Panc1 (cell line): ENCODE data around the gene ADAMTS7.

ENCODE experiments used
- POLR2AphosphoS5 ChIP-seq: IDR thresholded peaks from 2 replicates; pipeline ENCODE4 v1.6.1; 2012; ENCODE audit warnings: mild to moderate bottlenecking, low read depth, low read length, moderate library complexity
- SIN3A ChIP-seq: IDR thresholded peaks from 2 replicates; pipeline ENCODE4 v1.6.1; 2012; ENCODE audit warnings: low read depth, mild to moderate bottlenecking, low read length, moderate library complexity, borderline replicate concordance; ENCODE audit not compliant: insufficient read depth
- TCF7L2 ChIP-seq: IDR thresholded peaks from 2 replicates; pipeline ENCODE4 v1.6.1; 2011; ENCODE audit warnings: mild to moderate bottlenecking, low read depth, low read length, inconsistent platforms
- TF ChIP-seq, protein P1 (sequence below): fragments of 450-650 bp; IDR thresholded peaks from 2 replicates; pipeline ENCODE4 v1.5.1; 2017; ENCODE audit warnings: mild to moderate bottlenecking
- TF ChIP-seq, protein P2 (sequence below), 2 experiments: IDR thresholded peaks; 2 replicates each; pipeline ENCODE4 v1.6.1; 2011 to 2012; ENCODE audit warnings: low read depth in 2 of 2, control low read depth in 1 of 2, low read length in 1 of 2, mild to moderate bottlenecking in 1 of 2, moderate library complexity in 1 of 2; ENCODE audit not compliant: insufficient read depth in 1 of 2

DNA sequence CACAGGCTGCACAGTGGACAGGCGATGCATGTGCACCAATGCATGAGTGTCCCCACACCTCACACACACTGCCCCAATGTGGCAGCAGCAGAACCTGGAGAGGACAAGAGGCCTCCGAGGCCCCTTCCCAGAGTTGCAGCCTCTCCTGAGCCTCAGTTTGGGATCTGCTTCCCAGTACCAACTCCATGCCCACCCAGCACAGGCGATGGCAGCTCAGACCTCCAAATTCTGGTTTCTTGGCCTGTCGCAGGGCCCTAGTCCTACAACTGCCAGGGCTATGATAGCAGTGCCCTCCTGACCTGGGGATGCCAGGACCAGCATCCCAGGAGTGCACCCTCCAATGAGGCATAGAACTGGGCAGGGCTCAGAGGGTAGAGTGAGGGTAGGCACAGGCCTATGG lies 19.9 kb downstream of the ADAMTS7 start:
- TF ChIP-seq, protein P1, sequence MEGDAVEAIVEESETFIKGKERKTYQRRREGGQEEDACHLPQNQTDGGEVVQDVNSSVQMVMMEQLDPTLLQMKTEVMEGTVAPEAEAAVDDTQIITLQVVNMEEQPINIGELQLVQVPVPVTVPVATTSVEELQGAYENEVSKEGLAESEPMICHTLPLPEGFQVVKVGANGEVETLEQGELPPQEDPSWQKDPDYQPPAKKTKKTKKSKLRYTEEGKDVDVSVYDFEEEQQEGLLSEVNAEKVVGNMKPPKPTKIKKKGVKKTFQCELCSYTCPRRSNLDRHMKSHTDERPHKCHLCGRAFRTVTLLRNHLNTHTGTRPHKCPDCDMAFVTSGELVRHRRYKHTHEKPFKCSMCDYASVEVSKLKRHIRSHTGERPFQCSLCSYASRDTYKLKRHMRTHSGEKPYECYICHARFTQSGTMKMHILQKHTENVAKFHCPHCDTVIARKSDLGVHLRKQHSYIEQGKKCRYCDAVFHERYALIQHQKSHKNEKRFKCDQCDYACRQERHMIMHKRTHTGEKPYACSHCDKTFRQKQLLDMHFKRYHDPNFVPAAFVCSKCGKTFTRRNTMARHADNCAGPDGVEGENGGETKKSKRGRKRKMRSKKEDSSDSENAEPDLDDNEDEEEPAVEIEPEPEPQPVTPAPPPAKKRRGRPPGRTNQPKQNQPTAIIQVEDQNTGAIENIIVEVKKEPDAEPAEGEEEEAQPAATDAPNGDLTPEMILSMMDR, result no peak
- TF ChIP-seq, protein P2, sequence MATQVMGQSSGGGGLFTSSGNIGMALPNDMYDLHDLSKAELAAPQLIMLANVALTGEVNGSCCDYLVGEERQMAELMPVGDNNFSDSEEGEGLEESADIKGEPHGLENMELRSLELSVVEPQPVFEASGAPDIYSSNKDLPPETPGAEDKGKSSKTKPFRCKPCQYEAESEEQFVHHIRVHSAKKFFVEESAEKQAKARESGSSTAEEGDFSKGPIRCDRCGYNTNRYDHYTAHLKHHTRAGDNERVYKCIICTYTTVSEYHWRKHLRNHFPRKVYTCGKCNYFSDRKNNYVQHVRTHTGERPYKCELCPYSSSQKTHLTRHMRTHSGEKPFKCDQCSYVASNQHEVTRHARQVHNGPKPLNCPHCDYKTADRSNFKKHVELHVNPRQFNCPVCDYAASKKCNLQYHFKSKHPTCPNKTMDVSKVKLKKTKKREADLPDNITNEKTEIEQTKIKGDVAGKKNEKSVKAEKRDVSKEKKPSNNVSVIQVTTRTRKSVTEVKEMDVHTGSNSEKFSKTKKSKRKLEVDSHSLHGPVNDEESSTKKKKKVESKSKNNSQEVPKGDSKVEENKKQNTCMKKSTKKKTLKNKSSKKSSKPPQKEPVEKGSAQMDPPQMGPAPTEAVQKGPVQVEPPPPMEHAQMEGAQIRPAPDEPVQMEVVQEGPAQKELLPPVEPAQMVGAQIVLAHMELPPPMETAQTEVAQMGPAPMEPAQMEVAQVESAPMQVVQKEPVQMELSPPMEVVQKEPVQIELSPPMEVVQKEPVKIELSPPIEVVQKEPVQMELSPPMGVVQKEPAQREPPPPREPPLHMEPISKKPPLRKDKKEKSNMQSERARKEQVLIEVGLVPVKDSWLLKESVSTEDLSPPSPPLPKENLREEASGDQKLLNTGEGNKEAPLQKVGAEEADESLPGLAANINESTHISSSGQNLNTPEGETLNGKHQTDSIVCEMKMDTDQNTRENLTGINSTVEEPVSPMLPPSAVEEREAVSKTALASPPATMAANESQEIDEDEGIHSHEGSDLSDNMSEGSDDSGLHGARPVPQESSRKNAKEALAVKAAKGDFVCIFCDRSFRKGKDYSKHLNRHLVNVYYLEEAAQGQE (IDR thresholded peaks at IDR 0.05; ENCODE audit: insufficient read depth in 1 of 2, low read depth in 2 of 2, low read length in 1 of 2), result no peak
- TF ChIP-seq POLR2AphosphoS5 (no peak), SIN3A (no peak), TCF7L2 (no peak)
